IMR-90 (cell line): Measurements from ENCODE around the gene MAP6. TPM values are rescaled to one million over a fixed set of nuclear protein-coding genes. Genes with fewer than 3 reads are reported as not detected.

Experiments
- ATAC-seq: fragments of 200-7000 bp; cut with Tn5 transposase; 2 replicates; pipeline ENCODE4 v1.9.1; 2020; ENCODE audit warnings: low read depth, mild to moderate bottlenecking, moderate library complexity
- BruUV-seq: library from RNA; stranded (reverse); fragments of 400-500 nt; replicated peaks from 2 replicates; lab custom pipeline; 2021; lab: Mats Ljungman, UMichigan
- CTCF ChIA-PET: fragments of 300-600 bp; formaldehyde crosslinking; extraction: SDS; loops from one replicate; lab custom pipeline; 2021; ENCODE audit warnings: antibody characterized with exemption; lab: Yijun Ruan, JAX
- POLR2A ChIA-PET: fragments of 300-600 bp; sonication (Branson Sonifier 250); formaldehyde crosslinking; loops from one replicate; lab custom pipeline; 2022; ENCODE audit warnings: antibody characterized with exemption; ENCODE audit not compliant: unreplicated experiment; lab: Charles Lee
- DNase-seq: peaks from one replicate; pipeline ENCODE4 v3.0.0; 2013
- H2AFZ ChIP-seq: replicated peaks from 2 replicates; pipeline ENCODE3; 2013; ENCODE audit warnings: low read length, mild to moderate bottlenecking; ENCODE audit not compliant: poor library complexity
- H2AK5ac ChIP-seq: 2 replicates; pipeline ENCODE4 v1.6.1; 2013; ENCODE audit warnings: low read depth, low read length, inconsistent platforms
- H2AK9ac ChIP-seq: replicated peaks from 2 replicates; pipeline ENCODE3; 2013; ENCODE audit warnings: mild to moderate bottlenecking, low read depth, low read length, moderate library complexity; ENCODE audit not compliant: poor library complexity
- H2BK120ac ChIP-seq: 2 replicates; pipeline ENCODE4 v1.6.1; 2013; ENCODE audit warnings: low read depth, low read length, inconsistent platforms
- H2BK15ac ChIP-seq: 3 replicates; pipeline ENCODE4 v1.6.1; 2013; ENCODE audit warnings: low read depth, low read length, inconsistent platforms
- H2BK20ac ChIP-seq: 2 replicates; pipeline ENCODE4 v1.6.1; 2013; ENCODE audit warnings: low read depth, mild to moderate bottlenecking, inconsistent platforms, low read length, moderate library complexity
- H2BK5ac ChIP-seq: 2 replicates; pipeline ENCODE4 v1.6.1; 2013; ENCODE audit warnings: mild to moderate bottlenecking, low read depth, low read length, inconsistent platforms; ENCODE audit not compliant: poor library complexity, severe bottlenecking
- H3K14ac ChIP-seq: replicated peaks from 2 replicates; pipeline ENCODE4 v1.6.1; 2013; ENCODE audit warnings: low read depth, low read length, inconsistent platforms
- H3K18ac ChIP-seq: 2 replicates; pipeline ENCODE4 v1.6.1; 2013; ENCODE audit warnings: low read depth, low read length, control low read depth
- H3K23ac ChIP-seq: 2 replicates; pipeline ENCODE4 v1.6.1; 2013; ENCODE audit warnings: low read depth, low read length, inconsistent platforms
- H3K27ac ChIP-seq: 2 replicates; pipeline ENCODE4 v1.5.1; 2013; ENCODE audit warnings: mild to moderate bottlenecking, control low read depth, low read length; ENCODE audit not compliant: insufficient read depth
- H3K27me3 ChIP-seq: 2 replicates; pipeline ENCODE4 v1.6.1; 2013; ENCODE audit warnings: low read length; ENCODE audit not compliant: control insufficient read depth, insufficient read depth
- H3K36me3 ChIP-seq: 2 replicates; pipeline ENCODE4 v1.6.1; 2013; ENCODE audit warnings: low read length, mixed read lengths; ENCODE audit not compliant: control insufficient read depth, insufficient read depth
- H3K4ac ChIP-seq: 2 replicates; pipeline ENCODE4 v1.6.1; 2013; ENCODE audit warnings: low read depth, low read length, inconsistent platforms
- H3K4me1 ChIP-seq: 2 replicates; pipeline ENCODE4 v1.6.1; 2013; ENCODE audit warnings: low read length, mixed read lengths; ENCODE audit not compliant: control insufficient read depth, insufficient read depth
- H3K4me2 ChIP-seq: 2 replicates; pipeline ENCODE4 v1.6.1; 2013; ENCODE audit warnings: low read depth, mild to moderate bottlenecking, control low read depth, low read length, moderate library complexity
- H3K4me3 ChIP-seq: 2 replicates; pipeline ENCODE4 v1.5.1; 2013; ENCODE audit warnings: low read depth, mild to moderate bottlenecking, control low read depth, low read length, moderate library complexity; ENCODE audit not compliant: insufficient read depth
- H3K56ac ChIP-seq: 2 replicates; pipeline ENCODE4 v1.6.1; 2013; ENCODE audit warnings: low read length, inconsistent platforms; ENCODE audit not compliant: insufficient read depth; ENCODE audit errors: extremely low read depth
- H3K79me1 ChIP-seq, 2 experiments: 2 replicates each; pipeline ENCODE4 v1.6.1; 2013; ENCODE audit warnings: low read length in 2 of 2, inconsistent platforms in 1 of 2, low read depth in 1 of 2
- H3K9ac ChIP-seq: 2 replicates; pipeline ENCODE4 v1.6.1; 2013; ENCODE audit warnings: low read depth, low read length, control low read depth
- H3K9me1 ChIP-seq: 2 replicates; pipeline ENCODE4 v1.6.1; 2013; ENCODE audit warnings: low read length, inconsistent platforms; ENCODE audit not compliant: insufficient read depth
- H3K9me3 ChIP-seq: 2 replicates; pipeline ENCODE4 v1.6.1; 2013; ENCODE audit warnings: low read length; ENCODE audit not compliant: control insufficient read depth, insufficient read depth
- H4K20me1 ChIP-seq: 2 replicates; pipeline ENCODE4 v1.6.1; 2013; ENCODE audit warnings: low read length, inconsistent platforms; ENCODE audit not compliant: insufficient read depth
- H4K5ac ChIP-seq: 2 replicates; pipeline ENCODE4 v1.6.1; 2013; ENCODE audit warnings: mild to moderate bottlenecking, low read depth, low read length, control low read depth
- H4K8ac ChIP-seq, 2 experiments: 2 replicates each; pipeline ENCODE4 v1.6.1; 2013; ENCODE audit warnings: low read depth in 2 of 2, low read length in 2 of 2, control low read depth in 1 of 2, inconsistent platforms in 1 of 2
- H4K91ac ChIP-seq: 2 replicates; pipeline ENCODE4 v1.6.1; 2013; ENCODE audit warnings: low read depth, low read length, inconsistent platforms; ENCODE audit not compliant: insufficient read depth
- CEBPB ChIP-seq: IDR thresholded peaks from 2 replicates; pipeline ENCODE4 v1.6.1; 2012; ENCODE audit warnings: low read depth, low read length, improper control_type of control experiment
- MAFK ChIP-seq: IDR thresholded peaks from 2 replicates; pipeline ENCODE4 v1.6.1; 2012; ENCODE audit warnings: low read depth, low read length, improper control_type of control experiment
- USF2 ChIP-seq: fragments of 150-350 bp; IDR thresholded peaks from 2 replicates; pipeline ENCODE4 v1.6.1; 2017; ENCODE audit warnings: mild to moderate bottlenecking, antibody characterized with exemption, low read length, low read depth
- WGBS, 2 experiments: methylation state at CpG; one replicate each; pipeline versions ENCODE4 v1.1.5 to v1.1.7; 2013; ENCODE audit warnings: missing lambda C conversion rate in 2 of 2; ENCODE audit not compliant: insufficient read length in 1 of 2; ENCODE audit errors: extremely low coverage in 2 of 2; 5-methylcytosine and 5-hydroxymethylcytosine counted together
- dilution Hi-C: fragments of 300-500 bp; cut with HindIII; formaldehyde crosslinking; loops from one replicate; pipeline ENCODE4 v1.14.3; 2018; ENCODE audit warnings: low sequenced_read_pairs; ENCODE audit not compliant: unreplicated experiment
- in situ Hi-C: fragments of 300-500 bp; cut with MboI; formaldehyde crosslinking; loops from 3 replicates; pipeline ENCODE4 v1.14.3; 2019; ENCODE audit warnings: low sequenced_read_pairs, inconsistent platforms, mixed read lengths
- intact Hi-C: fragments of 100-400 bp; cut with micrococcal nuclease; formaldehyde crosslinking; loops from 2 replicates; pipeline ENCODE4 v1.10.0; 2022
- polyA plus RNA-seq, 3 experiments: library from polyadenylated mRNA; depleted of rRNA; stranded (reverse); fragments of >200 nt; gene quantifications; 2 replicates each; pipeline ENCODE4 v1.2.3, GENCODE V29; 2012; ENCODE audit warnings: low replicate concordance in 1 of 3
- total RNA-seq: library from RNA; depleted of rRNA; stranded (reverse); fragments of >200 nt; gene quantifications from 2 replicates; pipeline ENCODE4 v1.2.3, GENCODE V29; 2012

Gene MAP6
- total and polyA plus RNA-seq, 2 of the 4 experiments (the other 2 are of a cell fraction), result 3.0 to 3.4 TPM

- Histone ChIP-seq H3K14ac (no peak overlapping the region), H3K27ac (no peak overlapping the region), H3K18ac (no peak overlapping the region), H3K79me1 (no peaks in the 10 kb centered on the region; a peak in 1 of 4 replicates), H4K91ac (no peak overlapping the region), H2AK9ac (no peak overlapping the region), H3K23ac (no peak overlapping the region; the same call in 1 of the 2 replicates), H4K8ac (no peak overlapping the region), H3K9me1 (no peaks in the 10 kb centered on the region), H3K56ac (no peak overlapping the region), H4K5ac (no peak overlapping the region), H2BK15ac (no peak overlapping the region), H3K9ac (no peak overlapping the region), H2AFZ (no peak overlapping the region), H3K4ac (no peak overlapping the region), H2BK5ac (no peak overlapping the region), H2BK120ac (no peak overlapping the region), H3K4me2 (no peak overlapping the region), H3K36me3 (no peaks in the 10 kb centered on the region), H2AK5ac (no peak overlapping the region), H3K4me3 (no peak overlapping the region), H3K27me3 (no peaks in the 10 kb centered on the region; the same call in 1 of the 2 replicates), H4K20me1 (no peaks in the 10 kb centered on the region), H3K9me3 (no peaks in the 10 kb centered on the region), H3K4me1 (0 out of 2 replicates have a peak, but pooled peaks cover 2% of the 10 kb centered on the region), H2BK20ac (no peak overlapping the region)
- ChIA-PET POLR2A (no interaction called here), CTCF (interaction anchor here (0.7 kb wide), 1 partner anchor 565 kb away, joined by 3 read pairs; no protein-coding TSS in a partner anchor)
- no TSS peak for BruUV-seq
- intact Hi-C loops (no loop called here), dilution Hi-C loops (no loop called here), in situ Hi-C loops (no loop called here)
- WGBS, 2 experiments, result no CpG with 5 or more reads among the region's 2 CpGs
- no peak for DNase-seq
- ATAC-seq, result no peak
- TF ChIP-seq USF2, result no peak
- TF ChIP-seq MAFK, result peak; percentile 41; the same call in 1 of the 2 replicates
- no peak for TF ChIP-seq CEBPB
Observed at GRCh38 chr11:75642402-75643113, 26.3 kb downstream of the MAP6 start.
